Measurements from ENCODE around the gene KCTD1. TPM values are rescaled to one million over a fixed set of nuclear protein-coding genes. Genes with fewer than 3 reads are reported as not detected.

KCTD1 gene
- total and polyA plus RNA-seq, 4 donors: 5.1 to 13.2 (median 9.3) TPM

GRCh38 chr18:26454616-26455015 is 93.7 kb downstream of the KCTD1 start:
- 96% methylated on average over 6 of the region's 6 CpGs for WGBS, 2 donors

GRCh38 chr18:26454192-26454591 is 94.2 kb downstream of the KCTD1 start:
- Histone ChIP-seq H3K4me3 (ENCODE audit: low read length in 2 of 2) (no peak overlapping the region), H3K27ac (ENCODE audit: low read depth in 1 of 2, low read length in 2 of 2) (no peak overlapping the region), H3K9me3 (ENCODE audit: control insufficient read depth, low read length) (no peaks in the 10 kb centered on the region), H3K36me3 (ENCODE audit: control insufficient read depth in 1 of 2, insufficient read depth in 2 of 2, low read length in 1 of 2) (no peaks in the 10 kb centered on the region), H3K4me1 (ENCODE audit: control insufficient read depth in 1 of 2, insufficient read depth in 2 of 2, low read length in 2 of 2) (no peaks in the 10 kb centered on the region), H3K27me3 (ENCODE audit: control insufficient read depth in 1 of 2, insufficient read depth in 2 of 2, low read length in 1 of 2) (no peaks in the 10 kb centered on the region)
- no peak for DNase-seq
- intact Hi-C loops (cut with DNase I): no loop called here
- no peak for ATAC-seq (ENCODE audit: low FRiP score)
- WGBS, 2 donors: 91 to 92% methylated on average over 3 of the region's 3 CpGs

More at GRCh38 chr18:26454616-26455015, 93.7 kb downstream of the KCTD1 start:
- Histone ChIP-seq H3K36me3 (ENCODE audit: control insufficient read depth in 1 of 2, insufficient read depth in 2 of 2, low read length in 1 of 2) (no peaks in the 10 kb centered on the region), H3K4me3 (ENCODE audit: low read length in 2 of 2) (no peak overlapping the region), H3K27ac (ENCODE audit: low read depth in 1 of 2, low read length in 2 of 2) (no peak overlapping the region), H3K27me3 (ENCODE audit: control insufficient read depth in 1 of 2, insufficient read depth in 2 of 2, low read length in 1 of 2) (no peaks in the 10 kb centered on the region), H3K9me3 (ENCODE audit: control insufficient read depth, low read length) (no peaks in the 10 kb centered on the region), H3K4me1 (ENCODE audit: control insufficient read depth in 1 of 2, insufficient read depth in 2 of 2, low read length in 2 of 2) (no peaks in the 10 kb centered on the region)
- intact Hi-C loops (cut with DNase I): no loop called here
- DNase-seq (no peak), ATAC-seq (ENCODE audit: low FRiP score) (no peak)

GRCh38 chr18:26453386-26453901 is 94.9 kb downstream of the KCTD1 start:
- Histone ChIP-seq H3K9me3 (ENCODE audit: control insufficient read depth, low read length) (no peaks in the 10 kb centered on the region), H3K4me1 (ENCODE audit: control insufficient read depth in 1 of 2, insufficient read depth in 2 of 2, low read length in 2 of 2) (no peaks in the 10 kb centered on the region), H3K27ac (ENCODE audit: low read depth in 1 of 2, low read length in 2 of 2) (no peak overlapping the region), H3K36me3 (ENCODE audit: control insufficient read depth in 1 of 2, insufficient read depth in 2 of 2, low read length in 1 of 2) (no peaks in the 10 kb centered on the region), H3K4me3 (ENCODE audit: low read length in 2 of 2) (no peak overlapping the region), H3K27me3 (ENCODE audit: control insufficient read depth in 1 of 2, insufficient read depth in 2 of 2, low read length in 1 of 2) (no peaks in the 10 kb centered on the region)
- 88 to 91% methylated on average over 4 of the region's 4 CpGs for WGBS, 2 donors
- ATAC-seq (ENCODE audit: low FRiP score) (no peak), DNase-seq (no peak)
- intact Hi-C loops (cut with DNase I): no loop called here

GRCh38 chr18:26450989-26451682 is 97.2 kb downstream of the KCTD1 start:
- no peaks in the 10 kb centered on the region for H3K4me1 ChIP-seq (ENCODE audit: control insufficient read depth in 1 of 2, insufficient read depth in 2 of 2, low read length in 2 of 2)
- WGBS, 2 donors: 87 to 89% methylated on average over 8 of the region's 8 CpGs
- no peaks in the 10 kb centered on the region for H3K27me3 ChIP-seq (ENCODE audit: control insufficient read depth in 1 of 2, insufficient read depth in 2 of 2, low read length in 1 of 2)
- no peak for DNase-seq
- no peaks in the 10 kb centered on the region for H3K9me3 ChIP-seq (ENCODE audit: control insufficient read depth, low read length)
- no peak overlapping the region for H3K4me3 ChIP-seq (ENCODE audit: low read length in 2 of 2)
- intact Hi-C loops (cut with DNase I): no loop called here
- H3K27ac ChIP-seq (ENCODE audit: low read depth in 1 of 2, low read length in 2 of 2): no peak overlapping the region
- ATAC-seq (ENCODE audit: low FRiP score): no peak
- no peaks in the 10 kb centered on the region for H3K36me3 ChIP-seq (ENCODE audit: control insufficient read depth in 1 of 2, insufficient read depth in 2 of 2, low read length in 1 of 2)

- Histone ChIP-seq H3K36me3 (ENCODE audit: control insufficient read depth in 1 of 2, insufficient read depth in 2 of 2, low read length in 1 of 2) (no peaks in the 10 kb centered on the region), H3K27me3 (ENCODE audit: control insufficient read depth in 1 of 2, insufficient read depth in 2 of 2, low read length in 1 of 2) (no peaks in the 10 kb centered on the region), H3K9me3 (ENCODE audit: control insufficient read depth, low read length) (no peaks in the 10 kb centered on the region), H3K4me1 (ENCODE audit: control insufficient read depth in 1 of 2, insufficient read depth in 2 of 2, low read length in 2 of 2) (no peaks in the 10 kb centered on the region), H3K4me3 (ENCODE audit: low read length in 2 of 2) (no peak overlapping the region), H3K27ac (ENCODE audit: low read depth in 1 of 2, low read length in 2 of 2) (no peak overlapping the region)
- no peak for ATAC-seq (ENCODE audit: low FRiP score)
- intact Hi-C loops (cut with DNase I): no loop called here
- 83 to 85% methylated on average over 8 of the region's 8 CpGs for WGBS, 2 donors
- DNase-seq: no peak
Observed at GRCh38 chr18:26448714-26449159, 99.6 kb downstream of the KCTD1 start.

GRCh38 chr18:26443853-26444252 is 104.5 kb downstream of the KCTD1 start:
- H3K4me3 ChIP-seq (ENCODE audit: low read length in 2 of 2): no peak overlapping the region
- H3K27me3 ChIP-seq (ENCODE audit: control insufficient read depth in 1 of 2, insufficient read depth in 2 of 2, low read length in 1 of 2): no peaks in the 10 kb centered on the region
- DNase-seq (no peak), ATAC-seq (ENCODE audit: low FRiP score) (no peak)
- H3K9me3 ChIP-seq (ENCODE audit: control insufficient read depth, low read length): no peaks in the 10 kb centered on the region
- H3K4me1 ChIP-seq (ENCODE audit: control insufficient read depth in 1 of 2, insufficient read depth in 2 of 2, low read length in 2 of 2): no peaks in the 10 kb centered on the region
- intact Hi-C loops (cut with DNase I): no loop called here
- H3K36me3 ChIP-seq (ENCODE audit: control insufficient read depth in 1 of 2, insufficient read depth in 2 of 2, low read length in 1 of 2): no peaks in the 10 kb centered on the region
- no peak overlapping the region for H3K27ac ChIP-seq (ENCODE audit: low read depth in 1 of 2, low read length in 2 of 2)

GRCh38 chr18:26442126-26442525 is 106.2 kb downstream of the KCTD1 start:
- Histone ChIP-seq H3K4me1 (ENCODE audit: control insufficient read depth in 1 of 2, insufficient read depth in 2 of 2, low read length in 2 of 2) (no peaks in the 10 kb centered on the region), H3K36me3 (ENCODE audit: control insufficient read depth in 1 of 2, insufficient read depth in 2 of 2, low read length in 1 of 2) (no peaks in the 10 kb centered on the region), H3K27me3 (ENCODE audit: control insufficient read depth in 1 of 2, insufficient read depth in 2 of 2, low read length in 1 of 2) (no peaks in the 10 kb centered on the region), H3K27ac (ENCODE audit: low read depth in 1 of 2, low read length in 2 of 2) (no peak overlapping the region), H3K4me3 (ENCODE audit: low read length in 2 of 2) (no peak overlapping the region), H3K9me3 (ENCODE audit: control insufficient read depth, low read length) (no peaks in the 10 kb centered on the region)
- intact Hi-C loops (cut with DNase I): no loop called here
- DNase-seq (no peak), ATAC-seq (ENCODE audit: low FRiP score) (no peak)
- 9 to 11% methylated on average over 3 of the region's 3 CpGs for WGBS, 2 donors

- intact Hi-C loops (cut with DNase I): no loop called here
- H3K36me3 ChIP-seq (ENCODE audit: control insufficient read depth in 1 of 2, insufficient read depth in 2 of 2, low read length in 1 of 2): no peaks in the 10 kb centered on the region
- DNase-seq (no peak), ATAC-seq (ENCODE audit: low FRiP score) (no peak)
- H3K27ac ChIP-seq (ENCODE audit: low read depth in 1 of 2, low read length in 2 of 2): no peak overlapping the region
- H3K9me3 ChIP-seq (ENCODE audit: control insufficient read depth, low read length): no peaks in the 10 kb centered on the region
- no peak overlapping the region for H3K4me3 ChIP-seq (ENCODE audit: low read length in 2 of 2)
- H3K4me1 ChIP-seq (ENCODE audit: control insufficient read depth in 1 of 2, insufficient read depth in 2 of 2, low read length in 2 of 2): no peaks in the 10 kb centered on the region
- WGBS, 2 donors: 54 to 67% methylated on average over 8 of the region's 8 CpGs
- no peaks in the 10 kb centered on the region for H3K27me3 ChIP-seq (ENCODE audit: control insufficient read depth in 1 of 2, insufficient read depth in 2 of 2, low read length in 1 of 2)
Observed at GRCh38 chr18:26440644-26441043, 107.7 kb downstream of the KCTD1 start.

GRCh38 chr18:26439537-26439936 is 108.8 kb downstream of the KCTD1 start:
- no peak for DNase-seq
- no peaks in the 10 kb centered on the region for H3K27me3 ChIP-seq (ENCODE audit: control insufficient read depth in 1 of 2, insufficient read depth in 2 of 2, low read length in 1 of 2)
- intact Hi-C loops (cut with DNase I): no loop called here
- no peaks in the 10 kb centered on the region for H3K4me1 ChIP-seq (ENCODE audit: control insufficient read depth in 1 of 2, insufficient read depth in 2 of 2, low read length in 2 of 2)
- no peak overlapping the region for H3K4me3 ChIP-seq (ENCODE audit: low read length in 2 of 2)
- 88 to 89% methylated on average over 4 of the region's 4 CpGs for WGBS, 2 donors
- no peak overlapping the region for H3K27ac ChIP-seq (ENCODE audit: low read depth in 1 of 2, low read length in 2 of 2)
- H3K36me3 ChIP-seq (ENCODE audit: control insufficient read depth in 1 of 2, insufficient read depth in 2 of 2, low read length in 1 of 2): no peaks in the 10 kb centered on the region
- H3K9me3 ChIP-seq (ENCODE audit: control insufficient read depth, low read length): no peaks in the 10 kb centered on the region
- ATAC-seq (ENCODE audit: low FRiP score): no peak
